ENCODE measurements around the gene KLHDC9.
A peak's percentile ranks its signal among the peaks of the same experiment; 100 is the strongest.

The KLHDC9 gene

GRCh38 chr1:161077426-161077825, 20.7 kb upstream of the KLHDC9 start:
- DNase-seq, result no peak

DNA sequence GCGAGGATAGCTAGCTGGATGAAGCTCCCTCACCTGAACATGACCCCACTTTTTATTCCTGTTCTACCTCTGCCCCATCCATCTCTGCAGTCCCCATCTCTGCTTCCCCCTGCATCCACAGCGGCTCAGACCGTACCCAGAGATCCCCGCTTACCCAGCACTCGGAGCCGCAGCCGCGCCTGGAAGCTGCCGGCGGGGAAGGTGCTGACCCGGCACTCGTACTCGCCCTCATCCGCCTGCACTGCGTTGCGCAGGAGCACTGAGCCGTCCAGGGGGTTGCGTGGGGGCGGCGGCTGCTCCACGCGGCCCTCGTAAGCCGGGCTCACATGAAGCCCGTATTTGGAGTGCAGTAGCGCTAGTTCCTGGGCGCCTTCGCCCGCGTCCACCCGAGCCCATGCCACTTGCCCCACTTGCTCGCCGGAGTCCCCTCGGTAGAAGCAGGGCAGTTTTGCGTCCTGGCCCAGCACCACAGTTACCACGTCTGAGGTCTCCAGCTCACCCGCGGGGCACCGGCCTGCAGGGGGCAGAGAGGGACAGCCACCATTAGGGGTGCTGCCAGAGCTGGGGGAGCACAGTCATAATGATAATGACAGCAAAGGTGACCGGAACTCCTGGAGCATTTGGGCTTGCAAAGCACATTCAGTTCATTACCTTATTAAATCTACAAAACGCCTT, 18.6 kb upstream of the KLHDC9 start:
- DNase-seq, result no peak

DNA sequence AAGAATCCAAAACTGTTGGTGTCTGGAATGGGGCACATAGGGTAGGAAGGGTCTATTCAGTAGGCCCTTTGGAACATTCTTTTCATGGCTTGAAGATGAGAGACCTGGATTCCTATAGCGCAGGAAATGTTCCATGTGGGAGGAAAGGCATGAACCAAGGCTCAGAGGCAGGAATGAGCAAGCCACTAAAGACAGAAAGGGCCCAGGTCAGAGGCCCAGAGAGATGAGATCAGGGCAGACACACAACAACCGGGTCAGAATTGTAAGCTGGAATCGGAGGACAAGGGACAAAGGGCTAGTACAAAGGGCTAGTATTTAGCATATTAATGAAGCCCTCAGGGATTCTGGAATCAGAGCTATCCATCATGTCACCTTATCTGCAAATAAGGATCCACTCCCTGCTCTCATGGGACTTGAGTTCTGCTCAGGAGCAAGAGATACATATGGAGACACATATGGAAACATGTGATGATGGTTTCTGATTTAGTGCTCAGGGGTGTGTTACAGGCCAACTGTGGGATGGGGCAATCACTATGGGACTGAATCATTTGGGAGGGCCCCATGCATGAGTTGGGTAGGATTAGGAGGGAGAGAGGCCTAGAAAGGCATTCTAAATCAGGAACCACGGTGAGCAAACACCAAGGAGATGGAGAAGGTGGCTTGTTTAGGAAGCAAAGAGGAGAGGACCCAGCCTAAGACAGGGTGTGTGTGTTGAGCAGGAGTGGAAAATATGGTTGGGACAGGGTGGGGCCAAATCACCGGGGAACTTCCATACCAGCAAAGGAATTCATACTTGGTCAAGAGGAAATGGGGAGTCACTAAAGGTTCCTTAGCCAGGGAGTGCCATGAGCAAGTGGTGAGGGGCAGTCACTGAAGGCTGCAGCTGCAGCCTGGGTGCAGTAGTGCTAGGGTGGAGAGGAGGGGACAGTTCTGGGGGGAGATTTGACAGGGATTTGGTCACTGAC, 17.4 kb upstream of the KLHDC9 start:
- no peak for DNase-seq

- no peak for DNase-seq
These were observed 16.6 kb upstream of the KLHDC9 start for GRCh38 chr1:161081519-161081918.

DNA sequence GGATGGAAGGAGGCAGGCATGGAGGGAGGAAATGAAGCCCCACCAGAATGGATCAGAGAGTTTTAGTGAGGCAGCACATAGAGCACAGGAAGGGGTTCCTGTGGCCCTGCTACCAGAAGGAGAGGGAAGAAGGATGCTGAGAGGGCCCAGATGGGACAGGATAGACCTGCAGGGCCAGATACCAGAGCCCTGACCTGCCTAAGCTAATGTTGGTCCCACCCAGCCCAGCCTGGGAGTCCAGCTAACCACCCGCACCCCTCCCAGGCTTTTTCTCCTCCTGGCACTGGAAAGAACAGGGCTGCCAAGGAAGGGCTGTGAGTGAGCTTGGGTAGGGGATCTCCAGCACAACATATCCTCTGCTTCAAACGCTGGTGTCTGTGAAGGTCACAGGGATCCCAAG, 15.7 kb upstream of the KLHDC9 start:
- DNase-seq, result no peak

GRCh38 chr1:161082996-161083747, 15.0 kb upstream of the KLHDC9 start:
- peak; percentile 46 to 54 for DNase-seq

GRCh38 chr1:161083748-161084596, 14.2 kb upstream of the KLHDC9 start:
- DNase-seq, result no peak

DNA sequence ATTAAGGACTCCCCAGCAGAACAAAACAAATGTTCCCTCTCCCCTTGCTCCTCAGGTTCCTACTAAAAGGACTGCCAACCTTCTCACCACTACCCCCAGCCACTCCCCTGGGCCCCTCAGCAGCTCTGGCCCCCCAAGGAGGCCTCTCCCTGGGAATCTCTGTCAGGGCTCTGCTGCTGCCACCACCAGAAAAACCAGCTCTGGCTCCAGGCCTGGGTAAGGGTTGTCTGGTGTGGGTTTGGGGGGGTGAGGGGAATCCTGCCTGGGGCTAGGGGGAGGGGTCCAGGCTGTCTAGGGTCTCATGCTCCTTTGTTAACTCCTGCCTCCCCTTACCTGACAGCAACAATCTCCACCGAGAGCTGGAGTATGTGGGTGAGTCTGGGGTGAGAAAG, 13.6 kb upstream of the KLHDC9 start:
- no peak for DNase-seq

- DNase-seq, result no peak
These were observed 13.0 kb upstream of the KLHDC9 start for GRCh38 chr1:161085165-161085564.

DNA sequence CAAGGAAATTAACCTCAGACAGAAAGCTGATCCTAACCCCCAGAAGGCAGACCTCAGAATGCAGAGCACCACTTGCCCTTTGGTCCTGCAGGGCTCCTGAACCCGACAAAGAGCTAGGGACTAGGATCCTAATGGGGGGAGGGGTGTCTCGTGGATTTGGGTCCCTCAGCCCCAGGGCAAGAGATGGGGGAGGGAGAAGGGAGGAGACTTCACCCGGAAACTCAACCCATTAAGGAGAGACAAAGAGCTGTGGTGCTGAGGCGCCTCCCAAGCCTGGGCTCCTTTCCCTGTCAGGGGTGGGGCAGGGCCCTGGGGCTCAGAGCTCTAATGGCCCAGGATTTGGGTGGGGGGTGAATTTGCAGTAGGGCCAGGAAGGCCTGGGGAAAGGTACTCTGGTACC, 11.7 kb upstream of the KLHDC9 start:
- no peak for DNase-seq

- DNase-seq, result no peak
These were observed 9.5 kb upstream of the KLHDC9 start for GRCh38 chr1:161088587-161089110.

GRCh38 chr1:161089251-161089924, 8.8 kb upstream of the KLHDC9 start, which contains the start of gene NECTIN4:
NECTIN4 (minus strand) TSS chr1:161089558; CDS start chr1:161089296, 262 bp downstream.
- DNase-seq, result no peak

DNA sequence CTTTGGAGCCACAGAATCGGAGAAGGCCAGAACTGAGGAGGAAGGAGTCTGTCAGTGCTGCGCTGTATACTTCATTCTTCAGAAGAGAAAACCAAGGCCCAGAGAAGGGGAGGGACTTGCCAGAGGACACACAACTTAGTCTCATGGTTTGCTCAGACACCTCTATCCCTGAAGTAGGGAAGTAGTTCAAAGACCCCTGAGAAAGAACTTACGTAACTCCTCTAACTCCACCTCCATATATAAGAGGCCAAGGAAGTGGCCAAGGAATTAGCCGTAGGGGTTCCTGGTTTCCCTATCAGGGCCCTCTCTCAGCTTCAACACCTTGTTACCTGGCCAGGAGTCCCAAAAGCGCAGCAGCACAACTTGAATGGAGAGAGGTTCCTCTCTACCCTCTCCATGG, 8.2 kb upstream of the KLHDC9 start:
- DNase-seq, result no peak

GRCh38 chr1:161090617-161091016, 7.5 kb upstream of the KLHDC9 start:
- no peak for DNase-seq

DNA sequence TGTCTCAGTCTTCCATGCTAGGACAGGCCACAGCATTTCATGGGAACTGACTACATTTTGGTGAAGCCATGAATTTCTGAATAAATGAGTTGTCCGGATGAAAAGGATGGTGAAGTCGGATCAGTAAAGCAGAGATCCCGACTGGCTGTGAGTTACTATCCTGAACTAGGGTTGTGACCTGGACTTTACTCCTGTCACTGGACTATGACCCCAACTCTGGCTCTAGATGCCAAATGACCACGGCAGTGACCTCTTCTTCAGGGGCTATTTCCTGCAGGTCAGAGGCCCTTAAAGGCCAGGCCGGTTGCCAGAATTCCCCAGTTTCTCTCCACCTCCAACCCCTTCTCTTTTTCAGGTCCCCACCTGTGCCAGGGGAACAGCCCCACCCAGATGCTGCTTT, 7.1 kb upstream of the KLHDC9 start:
- no peak for DNase-seq

- no peak for DNase-seq
These were observed 6.2 kb upstream of the KLHDC9 start for GRCh38 chr1:161091796-161092507.

DNA sequence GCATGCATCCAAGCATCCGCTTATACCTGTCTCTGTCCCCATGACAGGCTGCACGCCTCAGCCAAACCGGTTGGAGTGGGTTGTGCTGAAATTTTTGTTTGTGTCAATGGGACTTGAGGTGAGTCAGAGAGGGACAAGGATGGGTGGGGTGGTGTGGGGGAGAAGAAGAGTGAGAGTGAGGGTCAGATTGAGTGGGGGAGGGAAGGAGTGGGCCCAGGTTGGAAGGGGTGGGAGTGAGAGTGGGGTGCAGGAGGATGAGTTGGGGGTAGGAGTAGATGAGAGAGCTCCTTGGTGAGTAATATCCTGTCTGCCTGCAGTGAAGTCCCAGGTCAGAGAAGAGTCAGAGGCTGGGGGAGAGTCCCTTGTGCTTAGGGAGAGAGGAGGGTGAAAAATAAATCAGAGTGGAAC, 5.5 kb upstream of the KLHDC9 start:
- peak in 1 of 2 experiments; percentile 14 for DNase-seq

GRCh38 chr1:161094481-161094880, 3.7 kb upstream of the KLHDC9 start:
- DNase-seq, result no peak

- DNase-seq, result no peak
These were observed 2.9 kb upstream of the KLHDC9 start for GRCh38 chr1:161095230-161095629.

- no peak for DNase-seq
These were observed 2.1 kb upstream of the KLHDC9 start for GRCh38 chr1:161096015-161096414.

GRCh38 chr1:161096530-161096929, 1.6 kb upstream of the KLHDC9 start:
- DNase-seq, result no peak

Measured in SW 1271 (cell line).